Measurements from ENCODE around the gene SEMA3A. TPM values are rescaled to one million over a fixed set of nuclear protein-coding genes. Genes with fewer than 3 reads are reported as not detected.
"Not testable (repeated sequence)": the region's sequence is repeated elsewhere in the genome, so short reads cannot be mapped to it uniquely, and the experiment has no call there.

SEMA3A gene
- total RNA-seq, 1 experiment from 2014 or later = 0.34 TPM

GRCh38 chr7:84162125-84162524, 32.5 kb downstream of the SEMA3A start:
- in situ Hi-C loops (cut with HindIII; ENCODE audit: low sequenced_read_pairs) = no loop called here
- no peak for DNase-seq (ENCODE audit: low spot score)

- DNase-seq (ENCODE audit: low spot score) = no peak
- in situ Hi-C loops (cut with HindIII; ENCODE audit: low sequenced_read_pairs) = no loop called here
Observed at GRCh38 chr7:84161398-84161797, 33.2 kb downstream of the SEMA3A start.

GRCh38 chr7:84159435-84159834, 35.2 kb downstream of the SEMA3A start:
- in situ Hi-C loops (cut with HindIII; ENCODE audit: low sequenced_read_pairs) = no loop called here
- DNase-seq (ENCODE audit: low spot score) = no peak

GRCh38 chr7:84157171-84157570, 37.4 kb downstream of the SEMA3A start:
- in situ Hi-C loops (cut with HindIII; ENCODE audit: low sequenced_read_pairs) = no loop called here
- DNase-seq (ENCODE audit: low spot score) = no peak

GRCh38 chr7:84154991-84155781, 39.4 kb downstream of the SEMA3A start:
- in situ Hi-C loops (cut with HindIII; ENCODE audit: low sequenced_read_pairs) = no loop called here
- no peak for DNase-seq (ENCODE audit: low spot score)

- in situ Hi-C loops (cut with HindIII; ENCODE audit: low sequenced_read_pairs) = no loop called here
- DNase-seq (ENCODE audit: low spot score) = no peak
Observed at GRCh38 chr7:84152995-84153394, 41.6 kb downstream of the SEMA3A start.

- in situ Hi-C loops (cut with HindIII; ENCODE audit: low sequenced_read_pairs); DNase-seq (ENCODE audit: low spot score): not testable (repeated sequence)
Observed at GRCh38 chr7:84150370-84150769, 44.2 kb downstream of the SEMA3A start.

GRCh38 chr7:84149573-84149972, 45.0 kb downstream of the SEMA3A start:
- in situ Hi-C loops (cut with HindIII; ENCODE audit: low sequenced_read_pairs) = no loop called here
- DNase-seq (ENCODE audit: low spot score) = no peak

GRCh38 chr7:84145892-84146291, 48.7 kb downstream of the SEMA3A start:
- DNase-seq (ENCODE audit: low spot score) = no peak

GRCh38 chr7:84144935-84145334, 49.7 kb downstream of the SEMA3A start:
- in situ Hi-C loops (cut with HindIII; ENCODE audit: low sequenced_read_pairs) = no loop called here
- DNase-seq (ENCODE audit: low spot score) = no peak

More at GRCh38 chr7:84145892-84146291, 48.7 kb downstream of the SEMA3A start:
- in situ Hi-C loops (cut with HindIII; ENCODE audit: low sequenced_read_pairs) = no loop called here

- in situ Hi-C loops (cut with HindIII; ENCODE audit: low sequenced_read_pairs) = no loop called here
- DNase-seq (ENCODE audit: low spot score) = no peak
Observed at GRCh38 chr7:84144480-84144879, 50.1 kb downstream of the SEMA3A start.

- in situ Hi-C loops (cut with HindIII; ENCODE audit: low sequenced_read_pairs) = no loop called here
- no peak for DNase-seq (ENCODE audit: low spot score)
Observed at GRCh38 chr7:84142726-84143125, 51.9 kb downstream of the SEMA3A start.

GRCh38 chr7:84139986-84140729, 54.4 kb downstream of the SEMA3A start:
- in situ Hi-C loops (cut with HindIII; ENCODE audit: low sequenced_read_pairs) = no loop called here
- DNase-seq (ENCODE audit: low spot score) = no peak

GRCh38 chr7:84138411-84138810, 56.2 kb downstream of the SEMA3A start:
- no peak for DNase-seq (ENCODE audit: low spot score)
- in situ Hi-C loops (cut with HindIII; ENCODE audit: low sequenced_read_pairs) = no loop called here

GRCh38 chr7:84137812-84138211, 56.8 kb downstream of the SEMA3A start:
- no peak for DNase-seq (ENCODE audit: low spot score)
- in situ Hi-C loops (cut with HindIII; ENCODE audit: low sequenced_read_pairs) = no loop called here

- in situ Hi-C loops (cut with HindIII; ENCODE audit: low sequenced_read_pairs) = no loop called here
- no peak for DNase-seq (ENCODE audit: low spot score)
Observed at GRCh38 chr7:84136809-84137208, 57.8 kb downstream of the SEMA3A start.

- in situ Hi-C loops (cut with HindIII; ENCODE audit: low sequenced_read_pairs) = no loop called here
- no peak for DNase-seq (ENCODE audit: low spot score)
Observed at GRCh38 chr7:84136336-84136735, 58.3 kb downstream of the SEMA3A start.

GRCh38 chr7:84134169-84134568, 60.4 kb downstream of the SEMA3A start:
- in situ Hi-C loops (cut with HindIII; ENCODE audit: low sequenced_read_pairs) = no loop called here
- DNase-seq (ENCODE audit: low spot score) = no peak

GRCh38 chr7:84125654-84126053, 68.9 kb downstream of the SEMA3A start:
- no peak for DNase-seq (ENCODE audit: low spot score)
- in situ Hi-C loops (cut with HindIII; ENCODE audit: low sequenced_read_pairs) = no loop called here

GRCh38 chr7:84123965-84124547, 70.5 kb downstream of the SEMA3A start:
- in situ Hi-C loops (cut with HindIII; ENCODE audit: low sequenced_read_pairs) = no loop called here
- DNase-seq (ENCODE audit: low spot score) = no peak
